MM.1S (cell line): ENCODE data around the gene DNLZ.

ENCODE experiments used
- EZH2 ChIP-seq: fragments of 300-600 bp; sonication (generic); optimal IDR thresholded peaks from 2 replicates; pipeline ENCODE3; 2017; ENCODE audit warnings: low read depth, mild to moderate bottlenecking, antibody characterized with exemption, low read length, mixed read lengths
- EZH2phosphoT487 ChIP-seq: fragments of 300-600 bp; sonication (generic); IDR thresholded peaks from 2 replicates; pipeline ENCODE4 v1.6.1; 2018; ENCODE audit warnings: antibody characterized with exemption, low read length

DNA sequence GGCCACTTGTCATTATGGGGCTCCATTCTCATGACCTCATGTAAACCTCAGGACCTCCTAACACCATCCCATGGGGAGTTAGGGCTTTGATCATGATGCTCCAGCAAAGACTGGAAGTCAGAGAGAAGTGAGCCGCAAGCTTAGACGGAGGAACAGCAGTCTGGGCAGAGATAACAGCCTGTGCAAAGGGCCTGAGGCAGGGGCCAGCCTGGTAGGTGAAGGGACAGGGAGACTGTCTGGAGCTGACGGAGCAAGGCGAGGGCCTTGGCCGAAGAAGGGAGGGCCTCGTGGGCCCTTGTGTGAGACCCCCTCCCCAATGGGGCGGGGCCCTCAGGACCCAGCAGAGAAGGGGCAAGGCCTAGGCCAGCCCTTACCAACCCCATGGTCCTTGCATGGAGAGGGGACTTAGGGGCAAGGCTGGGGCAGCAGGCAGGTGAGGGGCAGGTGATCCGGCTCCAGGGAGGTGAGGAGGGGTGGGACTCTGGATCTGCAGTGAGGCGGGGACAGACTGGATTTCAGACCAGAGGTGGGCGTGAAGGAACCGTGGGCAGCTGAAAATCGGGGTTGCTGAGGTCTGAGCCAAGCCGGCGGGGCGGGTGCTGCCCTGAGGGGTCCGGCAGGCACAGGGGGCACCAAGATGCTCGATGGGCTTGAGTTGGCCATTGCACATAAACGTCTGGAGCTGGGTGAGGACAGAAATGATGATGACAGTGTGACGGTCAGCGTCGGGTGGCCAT is 18.8 kb downstream of the DNLZ start:
- TF ChIP-seq EZH2phosphoT487 (no peak), EZH2 (no peak)
